CD4-positive, alpha-beta T cell (primary cell): ENCODE data around the gene TLE6. TPM values are rescaled to one million over a fixed set of nuclear protein-coding genes. Genes with fewer than 3 reads are reported as not detected.
A peak's percentile ranks its signal among the peaks of the same experiment; 100 is the strongest.

Experiments
- ATAC-seq: fragments of 200-7000 bp; cut with Tn5 transposase; one replicate; pipeline ENCODE4 v1.10.0; 2022; ENCODE audit warnings: mild to moderate bottlenecking; ENCODE audit not compliant: poor library complexity
- CTCF ChIA-PET: fragments of 350-600 bp; sonication (Branson Sonifier 250); formaldehyde crosslinking; loops from one replicate; lab custom pipeline; 2021; ENCODE audit warnings: antibody characterized with exemption, inconsistent platforms; lab: Charles Lee
- POLR2A ChIA-PET: fragments of 350-600 bp; sonication (Branson Sonifier 250); formaldehyde crosslinking; loops from one replicate; lab custom pipeline; 2021; ENCODE audit warnings: antibody characterized with exemption, inconsistent platforms; lab: Charles Lee
- DNase-seq, 14 experiments: peaks; one replicate each; pipeline ENCODE4 v3.0.0-alpha.2; 2013 to 2020; ENCODE audit warnings: mixed read lengths in 2 of 14
- H3K27ac ChIP-seq, 2 donors: one replicate each; pipeline versions ENCODE4 v1.5.1 to v1.7.0; 2013; ENCODE audit warnings: low read length in 2 of 2, low read depth in 1 of 2, mild to moderate bottlenecking in 1 of 2
- H3K27me3 ChIP-seq, 2 experiments: 1 replicate in 1 of 2; 2 replicates in 1 of 2; pipeline versions ENCODE4 v1.6.1 to v1.7.0; 2013; ENCODE audit warnings: low read length in 2 of 2, control low read depth in 1 of 2, mild to moderate bottlenecking in 1 of 2, moderate library complexity in 1 of 2; ENCODE audit not compliant: insufficient read depth in 2 of 2, control insufficient read depth in 1 of 2
- H3K36me3 ChIP-seq: one replicate; pipeline ENCODE4 v1.6.1; 2013; ENCODE audit warnings: low read length, control low read depth; ENCODE audit not compliant: insufficient read depth
- H3K4me1 ChIP-seq: one replicate; pipeline ENCODE4 v1.6.1; 2013; ENCODE audit warnings: low read length, control low read depth; ENCODE audit not compliant: insufficient read depth
- H3K4me3 ChIP-seq: one replicate; pipeline ENCODE4 v1.5.1; 2013; ENCODE audit warnings: mild to moderate bottlenecking, low read length, moderate library complexity
- H3K9me3 ChIP-seq, 2 experiments: 1 replicate in 1 of 2; 2 replicates in 1 of 2; pipeline versions ENCODE4 v1.6.1 to v1.7.0; 2013; ENCODE audit warnings: low read length in 2 of 2, mild to moderate bottlenecking in 2 of 2, control low read depth in 1 of 2, moderate library complexity in 1 of 2; ENCODE audit not compliant: control insufficient read depth in 1 of 2, insufficient read depth in 1 of 2
- H3K27ac Mint-ChIP-seq: one replicate; pipeline ENCODE4 v1.8.0; 2020; ENCODE audit warnings: mixed read lengths
- H3K27me3 Mint-ChIP-seq: one replicate; pipeline ENCODE4 v1.8.0; 2021; ENCODE audit warnings: mixed read lengths
- H3K36me3 Mint-ChIP-seq: one replicate; pipeline ENCODE4 v1.8.0; 2021; ENCODE audit warnings: low read depth, mixed read lengths
- H3K4me1 Mint-ChIP-seq: one replicate; pipeline ENCODE4 v1.8.0; 2021; ENCODE audit warnings: low read depth, mixed read lengths
- H3K4me3 Mint-ChIP-seq: one replicate; pipeline ENCODE4 v1.8.0; 2020; ENCODE audit warnings: mild to moderate bottlenecking, mixed read lengths
- H3K9me3 Mint-ChIP-seq: one replicate; pipeline ENCODE4 v1.8.0; 2020; ENCODE audit warnings: mixed read lengths
- intact Hi-C, 2 experiments: fragments of 100-400 bp; cut with DNase I in 1 of 2; cut with micrococcal nuclease in 1 of 2; formaldehyde crosslinking; loops; one replicate each; pipeline versions ENCODE4 v1.15.1 to v1.9.0; 2023 to 2025; cut with DNase I, micrococcal nuclease
- total RNA-seq, 174 experiments: library from RNA in 2 of 174; stranded (reverse) in 2 of 174; gene quantifications; one replicate each; pipeline ENCODE4 v1.2.3 and lab custom pipeline; 2021 to 2026
- TF ChIP-seq, protein P1 (sequence below): fragments of 200-600 bp; IDR thresholded peaks from one replicate; pipeline ENCODE4 v1.8.0; 2022; ENCODE audit warnings: antibody characterized with exemption, mild to moderate bottlenecking

The TLE6 gene
- total RNA-seq, 2 experiments from 2014 or later = not detected

- ChIA-PET CTCF (no interaction called here), POLR2A (interaction anchor here (6.6 to 6.9 kb wide), 2 partner anchors 17 to 26 kb away, joined by 140 to 225 read pairs; partner anchors contain the start of gene TLE5)
- Histone ChIP-seq H3K27me3 (no peaks in the 10 kb centered on the region), H3K4me3 (no peak overlapping the region), H3K36me3 (no peaks in the 10 kb centered on the region), H3K4me1 (peaks cover 36% of the 10 kb centered on the region), H3K27ac (no peak overlapping the region), H3K9me3 (no peaks in the 10 kb centered on the region)
- DNase-seq = no peak
- ATAC-seq = no peak
- intact Hi-C loops = loop anchor here in 1 of 2 experiments (10.0 kb wide), 1 partner anchor 59 kb away; the partner anchor contains the start of gene TLE6
- Mint-ChIP-seq H3K27me3 (no peaks in the 10 kb centered on the region), H3K4me1 (peaks cover 35% of the 10 kb centered on the region), H3K4me3 (peak overlapping the region; percentile 89), H3K27ac (no peak overlapping the region), H3K36me3 (peaks cover 6% of the 10 kb centered on the region), H3K9me3 (no peaks in the 10 kb centered on the region)
- TF ChIP-seq, protein P1, sequence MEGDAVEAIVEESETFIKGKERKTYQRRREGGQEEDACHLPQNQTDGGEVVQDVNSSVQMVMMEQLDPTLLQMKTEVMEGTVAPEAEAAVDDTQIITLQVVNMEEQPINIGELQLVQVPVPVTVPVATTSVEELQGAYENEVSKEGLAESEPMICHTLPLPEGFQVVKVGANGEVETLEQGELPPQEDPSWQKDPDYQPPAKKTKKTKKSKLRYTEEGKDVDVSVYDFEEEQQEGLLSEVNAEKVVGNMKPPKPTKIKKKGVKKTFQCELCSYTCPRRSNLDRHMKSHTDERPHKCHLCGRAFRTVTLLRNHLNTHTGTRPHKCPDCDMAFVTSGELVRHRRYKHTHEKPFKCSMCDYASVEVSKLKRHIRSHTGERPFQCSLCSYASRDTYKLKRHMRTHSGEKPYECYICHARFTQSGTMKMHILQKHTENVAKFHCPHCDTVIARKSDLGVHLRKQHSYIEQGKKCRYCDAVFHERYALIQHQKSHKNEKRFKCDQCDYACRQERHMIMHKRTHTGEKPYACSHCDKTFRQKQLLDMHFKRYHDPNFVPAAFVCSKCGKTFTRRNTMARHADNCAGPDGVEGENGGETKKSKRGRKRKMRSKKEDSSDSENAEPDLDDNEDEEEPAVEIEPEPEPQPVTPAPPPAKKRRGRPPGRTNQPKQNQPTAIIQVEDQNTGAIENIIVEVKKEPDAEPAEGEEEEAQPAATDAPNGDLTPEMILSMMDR = no peak
Measured at GRCh38 chr19:3033595-3034405, 56.4 kb downstream of the TLE6 start.

DNA sequence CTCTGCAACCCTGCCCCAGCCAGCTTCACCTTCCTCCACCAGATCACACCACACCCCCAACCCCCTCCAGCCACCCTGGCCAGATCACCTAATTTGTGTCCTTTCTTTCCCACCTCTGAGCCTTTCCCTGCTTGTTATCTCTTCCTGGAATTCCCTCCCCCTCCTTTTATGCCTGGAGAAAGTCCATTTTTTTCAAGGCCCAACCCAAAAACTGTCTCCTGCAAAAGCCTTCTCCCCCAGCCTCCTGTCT is 57.0 kb downstream of the TLE6 start:
- ATAC-seq (no peak), DNase-seq (no peak)
- H3K36me3 Mint-ChIP-seq = peaks cover 6% of the 10 kb centered on the region
- TF ChIP-seq, protein P1 = no peak
- H3K27ac ChIP-seq = no peak overlapping the region
- no peaks in the 10 kb centered on the region for H3K27me3 Mint-ChIP-seq
- ChIA-PET CTCF (no interaction called here), POLR2A (interaction anchor here (2.8 to 6.9 kb wide), 3 partner anchors 10 to 26 kb away, joined by 15 to 225 read pairs (median 140); partner anchors contain the start of gene TLE5)
- no peaks in the 10 kb centered on the region for H3K9me3 ChIP-seq
- H3K27ac Mint-ChIP-seq = peak overlapping the region; percentile 92
- peaks cover 35% of the 10 kb centered on the region for H3K4me1 ChIP-seq
- peaks cover 39% of the 10 kb centered on the region for H3K4me1 Mint-ChIP-seq
- H3K27me3 ChIP-seq = no peaks in the 10 kb centered on the region
- no peaks in the 10 kb centered on the region for H3K36me3 ChIP-seq
- no peaks in the 10 kb centered on the region for H3K9me3 Mint-ChIP-seq
- intact Hi-C loops = loop anchor here in 1 of 2 experiments (10.0 kb wide), 1 partner anchor 60 kb away; the partner anchor contains the start of gene TLE6
- H3K4me3 ChIP-seq = no peak overlapping the region
- H3K4me3 Mint-ChIP-seq = peak overlapping the region; percentile 89

DNA sequence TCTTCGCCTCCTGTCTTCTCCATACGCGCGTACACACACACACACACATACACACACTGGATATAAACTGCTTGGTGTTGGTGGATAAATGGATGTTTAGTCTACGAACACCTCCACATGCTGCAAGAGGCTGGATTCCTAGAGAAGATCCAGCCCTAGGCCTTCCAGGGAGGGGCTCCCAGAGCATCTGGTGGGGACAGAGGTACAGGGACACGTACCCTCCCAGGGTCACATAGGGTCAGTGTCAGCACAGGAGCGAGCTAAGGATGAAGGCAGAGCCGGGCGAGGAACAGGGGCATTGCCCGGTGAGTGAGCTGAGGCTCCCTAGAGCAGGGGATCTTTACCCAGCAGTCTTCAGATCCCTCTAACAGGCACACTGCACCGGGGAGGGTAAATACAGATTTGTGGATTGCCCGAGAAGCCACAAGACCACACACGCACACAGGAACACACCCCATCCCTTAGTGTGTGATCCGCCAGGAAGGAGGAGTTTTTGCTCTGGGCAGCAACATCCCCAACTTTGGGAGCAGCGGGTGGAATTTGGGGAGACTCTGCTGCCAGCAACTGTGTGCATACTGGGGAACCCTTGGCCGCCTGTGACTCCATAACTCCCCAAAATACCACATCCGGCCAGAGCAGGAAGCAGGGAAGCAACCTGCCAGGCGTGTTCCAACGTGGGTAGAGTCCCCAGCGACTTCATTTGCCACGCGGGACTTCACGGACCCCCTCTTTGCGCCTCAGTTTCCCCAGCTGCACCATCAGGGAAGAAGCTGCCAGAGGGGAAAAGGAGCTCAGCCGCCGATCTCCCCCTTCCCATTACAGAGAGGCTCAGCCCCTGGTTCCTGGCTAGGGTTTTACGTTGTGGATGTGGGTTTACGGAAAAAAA is 57.5 kb downstream of the TLE6 start:
- Mint-ChIP-seq H3K4me1 (peaks cover 39% of the 10 kb centered on the region), H3K9me3 (no peaks in the 10 kb centered on the region), H3K27ac (peak overlapping the region; percentile 92), H3K4me3 (peak overlapping the region; percentile 89), H3K36me3 (peaks cover 6% of the 10 kb centered on the region), H3K27me3 (no peaks in the 10 kb centered on the region)
- H3K36me3 ChIP-seq = no peaks in the 10 kb centered on the region
- H3K27ac ChIP-seq = peak overlapping the region; percentile 18 to 60
- intact Hi-C loops = loop anchor here (1.0 to 10.0 kb wide), 4 partner anchors 12 to 60 kb away; partner anchors contain the start of gene TLE6 (in 2 of the 2)
- TF ChIP-seq, protein P1 = no peak
- ChIA-PET POLR2A (interaction anchor here (0.6 to 6.9 kb wide), 17 partner anchors 8 to 1140 kb away, joined by 3 to 225 read pairs (median 5); partner anchors contain the start of genes GADD45B, NCLN, TLE5 and TLE6), CTCF (interaction anchor here (1.8 to 2.6 kb wide), 4 partner anchors 26 to 84 kb away, joined by 6 to 14 read pairs (median 10); no protein-coding TSS in a partner anchor)
- peak overlapping the region; percentile 70 for H3K4me3 ChIP-seq
- H3K4me1 ChIP-seq = peaks cover 29% of the 10 kb centered on the region
- H3K9me3 ChIP-seq = no peaks in the 10 kb centered on the region
- DNase-seq (peak in 6 of 14 experiments; percentile 27 to 76 (median 60)), ATAC-seq (peak; percentile 39)
- no peaks in the 10 kb centered on the region for H3K27me3 ChIP-seq
